Nephron (organoid): ENCODE results near the gene UBE2H.

Experiments used
- H3K27ac Mint-ChIP-seq, 3 experiments: 2 replicates each; pipeline ENCODE4 v1.8.0; 2020; ENCODE audit warnings: mixed read lengths in 3 of 3, mild to moderate bottlenecking in 2 of 3, moderate library complexity in 1 of 3
- H3K27me3 Mint-ChIP-seq: 2 replicates; pipeline ENCODE4 v1.8.0; 2021; ENCODE audit warnings: low read depth, mild to moderate bottlenecking, moderate library complexity, mixed read lengths
- H3K36me3 Mint-ChIP-seq: 2 replicates; pipeline ENCODE4 v1.8.0; 2020; ENCODE audit warnings: low read depth, mixed read lengths
- H3K4me1 Mint-ChIP-seq: 2 replicates; pipeline ENCODE4 v1.8.0; 2020; ENCODE audit warnings: mixed read lengths
- H3K4me3 Mint-ChIP-seq, 3 experiments: 2 replicates each; pipeline ENCODE4 v1.8.0; 2020; ENCODE audit warnings: mild to moderate bottlenecking in 3 of 3, mixed read lengths in 3 of 3, moderate library complexity in 2 of 3
- H3K9me3 Mint-ChIP-seq: 2 replicates; pipeline ENCODE4 v1.8.0; 2020; ENCODE audit warnings: mixed read lengths
- TF ChIP-seq, protein P1 (sequence below), 3 experiments: fragments of 200-600 bp; sonication (generic); IDR thresholded peaks; one replicate each; pipeline ENCODE4 v1.5.0; 2021; ENCODE audit warnings: antibody characterized with exemption in 3 of 3; ENCODE audit not compliant: unreplicated experiment in 3 of 3

UBE2H gene

DNA sequence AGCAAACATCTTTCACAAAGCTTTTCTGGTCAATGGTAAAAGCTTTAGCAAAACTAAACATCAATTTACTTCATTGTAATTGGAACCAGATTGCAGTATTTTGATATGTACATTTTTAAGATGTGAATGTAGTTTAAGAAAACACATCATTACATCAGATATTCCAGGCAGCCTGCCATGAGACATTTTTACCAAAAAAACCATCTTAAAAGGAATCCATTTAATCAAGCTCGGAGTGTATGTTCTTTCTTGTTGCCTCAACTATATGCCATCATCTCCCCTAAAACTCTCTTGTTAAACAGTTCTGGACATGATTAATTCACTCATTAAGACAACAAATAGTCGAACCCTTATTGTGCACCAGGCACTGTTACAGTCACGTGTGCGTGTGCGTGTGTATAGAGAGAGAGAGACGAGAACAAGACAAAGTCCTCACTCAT, 97.5 kb downstream of the UBE2H start:
- peak overlapping the region; percentile 40 to 82 (median 75) for H3K27ac Mint-ChIP-seq
- no peaks in the 10 kb centered on the region for H3K9me3 Mint-ChIP-seq
- H3K4me3 Mint-ChIP-seq, result no peak overlapping the region
- H3K36me3 Mint-ChIP-seq, result peaks cover 37% of the 10 kb centered on the region
- TF ChIP-seq, protein P1, sequence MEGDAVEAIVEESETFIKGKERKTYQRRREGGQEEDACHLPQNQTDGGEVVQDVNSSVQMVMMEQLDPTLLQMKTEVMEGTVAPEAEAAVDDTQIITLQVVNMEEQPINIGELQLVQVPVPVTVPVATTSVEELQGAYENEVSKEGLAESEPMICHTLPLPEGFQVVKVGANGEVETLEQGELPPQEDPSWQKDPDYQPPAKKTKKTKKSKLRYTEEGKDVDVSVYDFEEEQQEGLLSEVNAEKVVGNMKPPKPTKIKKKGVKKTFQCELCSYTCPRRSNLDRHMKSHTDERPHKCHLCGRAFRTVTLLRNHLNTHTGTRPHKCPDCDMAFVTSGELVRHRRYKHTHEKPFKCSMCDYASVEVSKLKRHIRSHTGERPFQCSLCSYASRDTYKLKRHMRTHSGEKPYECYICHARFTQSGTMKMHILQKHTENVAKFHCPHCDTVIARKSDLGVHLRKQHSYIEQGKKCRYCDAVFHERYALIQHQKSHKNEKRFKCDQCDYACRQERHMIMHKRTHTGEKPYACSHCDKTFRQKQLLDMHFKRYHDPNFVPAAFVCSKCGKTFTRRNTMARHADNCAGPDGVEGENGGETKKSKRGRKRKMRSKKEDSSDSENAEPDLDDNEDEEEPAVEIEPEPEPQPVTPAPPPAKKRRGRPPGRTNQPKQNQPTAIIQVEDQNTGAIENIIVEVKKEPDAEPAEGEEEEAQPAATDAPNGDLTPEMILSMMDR (IDR thresholded peaks at IDR 0.05; ENCODE audit: unreplicated experiment in 3 of 3), result no peak
- peaks cover 54% of the 10 kb centered on the region for H3K4me1 Mint-ChIP-seq
- no peaks in the 10 kb centered on the region for H3K27me3 Mint-ChIP-seq

DNA sequence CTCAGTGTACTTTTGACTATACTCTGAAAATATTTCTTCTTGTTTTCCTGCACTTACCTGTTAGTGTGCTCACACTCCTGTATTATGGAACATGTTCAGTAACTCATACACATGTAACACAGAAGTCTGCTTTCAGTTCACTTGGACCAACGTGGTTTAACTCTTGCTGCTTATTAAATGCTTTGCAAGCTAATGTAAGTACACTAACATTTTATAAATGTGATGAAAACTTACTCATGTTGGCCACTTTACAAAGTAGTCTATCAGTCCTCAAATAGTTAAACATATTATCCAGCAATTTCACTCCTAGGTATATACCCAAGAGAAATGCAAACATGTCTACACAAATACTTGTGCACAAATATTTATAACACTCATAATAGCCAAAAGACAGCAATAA, 98.4 kb downstream of the UBE2H start:
- no peaks in the 10 kb centered on the region for H3K27me3 Mint-ChIP-seq
- H3K9me3 Mint-ChIP-seq, result no peaks in the 10 kb centered on the region
- H3K27ac Mint-ChIP-seq, result peak overlapping the region; percentile 40 to 82 (median 75)
- H3K36me3 Mint-ChIP-seq, result peaks cover 37% of the 10 kb centered on the region
- H3K4me1 Mint-ChIP-seq, result peaks cover 48% of the 10 kb centered on the region
- no peak overlapping the region for H3K4me3 Mint-ChIP-seq
- TF ChIP-seq, protein P1 (IDR thresholded peaks at IDR 0.05; ENCODE audit: unreplicated experiment in 3 of 3), result no peak

DNA sequence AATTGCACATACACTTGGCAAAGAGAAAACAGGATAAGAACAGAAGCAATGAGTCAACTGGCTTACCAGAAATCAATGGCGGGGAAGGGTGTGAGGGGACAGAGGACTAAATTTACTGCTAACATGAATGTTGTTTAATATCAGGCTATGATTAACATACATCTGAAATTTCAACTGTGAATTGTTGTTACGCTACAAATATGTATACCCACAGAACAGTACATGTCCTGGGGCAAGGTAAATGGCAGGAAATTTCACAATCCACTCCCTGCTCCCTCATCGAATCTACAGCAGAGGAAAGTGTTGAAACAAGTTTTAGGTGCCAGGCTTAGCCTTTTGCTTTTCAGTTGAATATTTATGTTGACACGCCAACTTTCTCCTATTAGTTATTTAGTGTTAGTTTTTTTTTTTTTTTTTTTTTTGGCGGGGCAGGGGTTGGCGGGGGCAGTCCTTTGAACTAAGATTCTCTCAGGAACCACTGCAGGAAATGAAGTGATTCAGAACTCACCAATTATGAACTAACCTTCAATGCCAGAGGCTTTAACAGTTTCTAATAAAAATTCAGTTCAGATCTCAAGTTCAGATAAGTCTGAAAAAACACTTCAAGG, 99.0 kb downstream of the UBE2H start:
- TF ChIP-seq, protein P1 (IDR thresholded peaks at IDR 0.05; ENCODE audit: unreplicated experiment in 3 of 3), result no peak
- peak overlapping the region in 2 of 3 experiments; percentile 79 to 82 for H3K27ac Mint-ChIP-seq
- no peak overlapping the region for H3K4me3 Mint-ChIP-seq
- no peaks in the 10 kb centered on the region for H3K27me3 Mint-ChIP-seq
- H3K9me3 Mint-ChIP-seq, result no peaks in the 10 kb centered on the region
- peaks cover 51% of the 10 kb centered on the region for H3K4me1 Mint-ChIP-seq
- H3K36me3 Mint-ChIP-seq, result peaks cover 37% of the 10 kb centered on the region

DNA sequence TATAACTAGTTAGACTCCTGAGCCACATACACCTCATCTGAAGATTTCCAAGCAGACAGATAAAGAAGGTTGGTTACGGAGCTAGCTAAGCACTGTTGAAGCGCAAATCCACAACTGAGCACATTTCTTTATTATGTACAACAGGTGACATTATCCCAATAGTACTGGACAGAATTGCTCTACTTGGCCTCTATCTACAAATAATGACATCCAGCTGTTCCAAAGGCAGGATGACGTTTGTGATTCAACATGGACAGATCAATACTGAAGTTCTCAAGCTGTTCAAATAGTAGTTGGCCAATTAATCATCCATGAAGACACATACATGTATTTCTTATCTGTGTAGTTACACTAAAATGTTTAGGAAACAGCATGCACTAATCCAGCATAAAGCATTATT, 101.0 kb downstream of the UBE2H start:
- H3K9me3 Mint-ChIP-seq, result no peaks in the 10 kb centered on the region
- H3K4me3 Mint-ChIP-seq, result no peak overlapping the region
- H3K4me1 Mint-ChIP-seq, result peaks cover 52% of the 10 kb centered on the region
- peak overlapping the region; percentile 53 to 85 (median 77) for H3K27ac Mint-ChIP-seq
- H3K27me3 Mint-ChIP-seq, result no peaks in the 10 kb centered on the region
- TF ChIP-seq, protein P1 (IDR thresholded peaks at IDR 0.05; ENCODE audit: unreplicated experiment in 3 of 3), result no peak
- H3K36me3 Mint-ChIP-seq, result peaks cover 40% of the 10 kb centered on the region

DNA sequence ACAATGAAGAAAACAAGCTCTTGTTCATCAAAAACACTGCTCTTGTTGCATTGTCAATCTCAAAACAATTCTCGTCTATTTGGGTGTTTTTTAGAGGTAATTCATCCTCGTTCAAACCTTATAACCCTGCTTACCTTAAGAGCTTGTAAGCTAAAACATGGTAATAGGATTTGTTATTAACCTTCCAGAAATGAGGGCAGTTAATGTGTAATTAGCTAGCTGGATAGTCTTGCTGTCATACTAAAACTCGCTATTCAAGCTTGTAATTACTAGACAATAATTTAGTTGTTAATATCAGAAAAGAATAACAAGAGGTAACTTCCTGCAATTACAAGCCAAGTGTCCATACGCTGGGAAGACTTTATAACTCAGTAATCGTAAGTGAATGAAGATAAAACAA, 101.6 kb downstream of the UBE2H start:
- Mint-ChIP-seq H3K9me3 (no peaks in the 10 kb centered on the region), H3K36me3 (peaks cover 34% of the 10 kb centered on the region), H3K27ac (peak overlapping the region; percentile 53 to 85 (median 77)), H3K4me3 (no peak overlapping the region), H3K27me3 (no peaks in the 10 kb centered on the region), H3K4me1 (peaks cover 52% of the 10 kb centered on the region)
- TF ChIP-seq, protein P1 (IDR thresholded peaks at IDR 0.05; ENCODE audit: unreplicated experiment in 3 of 3), result no peak

DNA sequence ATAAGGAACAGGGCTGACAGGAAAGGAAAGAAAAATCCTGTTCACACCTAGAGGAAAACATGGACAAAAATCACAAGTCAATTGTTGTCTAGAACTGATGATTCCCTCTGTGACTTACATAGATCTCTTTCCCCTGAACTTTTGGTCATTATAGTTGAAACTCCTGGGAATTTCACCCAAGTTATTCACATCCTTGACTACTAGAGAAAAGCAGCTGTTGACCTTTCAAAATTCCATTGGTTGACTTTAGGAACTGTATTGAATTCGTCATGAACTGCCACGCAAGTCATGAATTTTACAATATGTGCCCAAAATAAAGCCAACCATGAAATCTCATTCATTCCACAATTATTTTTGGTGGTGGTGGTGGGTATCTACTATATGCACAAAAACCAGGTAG, 104.3 kb downstream of the UBE2H start:
- no peaks in the 10 kb centered on the region for H3K9me3 Mint-ChIP-seq
- TF ChIP-seq, protein P1 (IDR thresholded peaks at IDR 0.05; ENCODE audit: unreplicated experiment in 3 of 3), result no peak
- H3K4me3 Mint-ChIP-seq, result no peak overlapping the region
- peaks cover 34% of the 10 kb centered on the region for H3K4me1 Mint-ChIP-seq
- H3K36me3 Mint-ChIP-seq, result peaks cover 22% of the 10 kb centered on the region
- H3K27ac Mint-ChIP-seq, result no peak overlapping the region
- no peaks in the 10 kb centered on the region for H3K27me3 Mint-ChIP-seq
